Keratinocyte (primary cell): Measurements from ENCODE around the gene UPK3BL1. TPM values are rescaled to one million over a fixed set of nuclear protein-coding genes. Genes with fewer than 3 reads are reported as not detected.
"Not testable (repeated sequence)": the region's sequence is repeated elsewhere in the genome, so short reads cannot be mapped to it uniquely, and the experiment has no call there.

Experiments used
- DNase-seq: peaks from one replicate; pipeline ENCODE4 v3.0.0-alpha.2; 2011; ENCODE audit warnings: low read depth, missing footprints, low spot score
- FAIRE-seq: peaks from 2 replicates; lab custom pipeline; 2011; peaks lifted over from hg19 to GRCh38; lab: Jason Lieb, UNC
- H2AFZ ChIP-seq: 2 replicates; pipeline ENCODE4 v1.6.0; 2012; ENCODE audit warnings: low read length, control low read depth, inconsistent platforms; ENCODE audit not compliant: control insufficient read depth
- H3K27ac ChIP-seq: 2 replicates; pipeline ENCODE4 v1.5.1; 2011; ENCODE audit warnings: low read length; ENCODE audit not compliant: control insufficient read depth, insufficient read depth
- H3K27me3 ChIP-seq: 3 replicates; pipeline ENCODE4 v1.6.0; 2011; ENCODE audit warnings: low read length; ENCODE audit not compliant: control insufficient read depth, insufficient read depth; ENCODE audit errors: extremely low read depth
- H3K36me3 ChIP-seq, 2 experiments: 2 replicates in 1 of 2; 3 replicates in 1 of 2; pipeline ENCODE4 v1.5.1; 2011; ENCODE audit warnings: low read length in 2 of 2, mild to moderate bottlenecking in 1 of 2; ENCODE audit not compliant: control insufficient read depth in 2 of 2, insufficient read depth in 2 of 2; ENCODE audit errors: extremely low read depth in 1 of 2
- H3K4me1 ChIP-seq: 3 replicates; pipeline ENCODE4 v1.5.1; 2011; ENCODE audit warnings: low read length; ENCODE audit not compliant: control insufficient read depth, insufficient read depth; ENCODE audit errors: extremely low read depth
- H3K4me2 ChIP-seq: 3 replicates; pipeline ENCODE4 v1.6.0; 2011; ENCODE audit warnings: low read depth, low read length; ENCODE audit not compliant: control insufficient read depth, insufficient read depth; ENCODE audit errors: extremely low read depth
- H3K4me3 ChIP-seq, 3 experiments: fragments of 200-600 bp in 1 of 3; sonication (generic) in 1 of 3; 2 replicates in 2 of 3; 3 replicates in 1 of 3; pipeline ENCODE4 v1.5.1; 2011 to 2016; ENCODE audit warnings: low read length in 3 of 3, mild to moderate bottlenecking in 3 of 3, control low read depth in 2 of 3, inconsistent platforms in 1 of 3, low read depth in 1 of 3, mixed read lengths in 1 of 3, mixed run types in 1 of 3, moderate library complexity in 1 of 3; ENCODE audit not compliant: control insufficient read depth in 2 of 3, insufficient read depth in 2 of 3; ENCODE audit errors: extremely low read depth in 1 of 3
- H3K79me2 ChIP-seq: 2 replicates; pipeline ENCODE4 v1.6.0; 2012; ENCODE audit warnings: low read length; ENCODE audit not compliant: control insufficient read depth, insufficient read depth
- H3K9ac ChIP-seq: 3 replicates; pipeline ENCODE4 v1.6.0; 2011; ENCODE audit warnings: low read length; ENCODE audit not compliant: control insufficient read depth, insufficient read depth; ENCODE audit errors: extremely low read depth
- H3K9me1 ChIP-seq: 3 replicates; pipeline ENCODE4 v1.6.0; 2011; ENCODE audit warnings: low read length; ENCODE audit not compliant: control insufficient read depth, insufficient read depth; ENCODE audit errors: extremely low read depth
- H3K9me3 ChIP-seq: 2 replicates; pipeline ENCODE4 v1.5.1; 2012; ENCODE audit warnings: low read depth, low read length; ENCODE audit not compliant: control insufficient read depth
- H4K20me1 ChIP-seq: 3 replicates; pipeline ENCODE4 v1.6.0; 2011; ENCODE audit warnings: low read length; ENCODE audit not compliant: control insufficient read depth, insufficient read depth; ENCODE audit errors: extremely low read depth
- dilution Hi-C: fragments of 300-500 bp; cut with MboI; formaldehyde crosslinking; loops from one replicate; pipeline ENCODE4 v1.7.0; 2020; ENCODE audit warnings: low sequenced_read_pairs; ENCODE audit not compliant: extremely low pct_ligation_motif_present
- polyA plus RNA-seq, 5 experiments: library from polyadenylated mRNA; depleted of rRNA in 3 of 5; stranded (reverse) in 3 of 5; stranded (forward) in 1 of 5; unstranded in 1 of 5; fragments of >200 nt; gene quantifications; 1 replicate in 1 of 5; 2 replicates in 3 of 5; 3 replicates in 1 of 5; pipeline versions ENCODE4 v1.2.1 to v1.2.3, GENCODE V29; 2011 to 2012; ENCODE audit warnings: missing spikeins in 2 of 5, low read depth in 1 of 5, low replicate concordance in 1 of 5

Gene UPK3BL1
- polyA plus RNA-seq, 1 donor (not counting 4 experiments of a cell fraction or from before 2014, with no cell fraction given): 48.2 TPM

DNA sequence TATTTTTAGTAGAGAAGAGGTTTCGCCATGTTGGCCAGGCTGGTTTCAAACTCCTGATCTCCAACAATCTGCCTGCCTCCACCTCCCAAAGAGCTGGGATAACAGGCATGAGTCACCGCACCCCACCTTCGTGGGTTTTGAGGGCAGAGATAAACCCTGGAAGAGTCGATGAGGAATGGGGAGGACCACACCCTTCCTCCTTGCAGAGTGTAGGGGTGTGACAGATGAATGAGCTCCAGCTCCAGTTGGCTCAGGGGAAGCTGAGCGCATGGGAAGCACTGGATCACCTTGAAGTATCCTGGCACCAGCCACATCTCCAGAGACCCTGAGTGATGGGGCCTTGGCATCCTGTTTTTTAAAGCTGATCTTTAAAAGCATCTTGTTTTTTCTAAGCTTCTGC is 40.0 kb upstream of the UPK3BL1 start:
- DNase-seq, FAIRE-seq, H4K20me1 ChIP-seq, H3K9me1 ChIP-seq, H3K9me3 ChIP-seq, H3K4me3 ChIP-seq, H3K4me2 ChIP-seq, H2AFZ ChIP-seq, H3K4me1 ChIP-seq, H3K9ac ChIP-seq, H3K36me3 ChIP-seq, H3K27ac ChIP-seq, H3K79me2 ChIP-seq, H3K27me3 ChIP-seq, dilution Hi-C loops: not testable (repeated sequence)

DNA sequence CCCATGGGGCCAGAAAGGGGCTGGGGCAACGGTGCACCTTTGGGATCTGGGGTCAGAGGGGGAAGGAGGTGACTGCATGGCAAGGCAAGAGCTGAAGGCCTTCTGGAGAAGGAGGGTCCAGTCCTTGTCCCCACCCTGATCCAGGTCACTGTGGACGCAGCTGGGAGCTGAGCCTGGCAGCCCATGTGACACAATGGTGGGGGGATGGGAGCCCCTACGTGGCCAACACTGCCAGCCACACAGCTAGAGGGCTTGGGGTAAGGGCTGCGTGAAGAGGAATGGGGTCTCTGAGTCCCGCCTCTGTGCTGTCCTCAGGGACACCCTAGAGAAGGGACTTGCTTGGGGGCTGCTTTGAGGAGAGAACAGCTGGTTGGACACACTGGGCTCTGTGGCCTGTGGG is 38.2 kb upstream of the UPK3BL1 start:
- dilution Hi-C loops, H3K36me3 ChIP-seq, H4K20me1 ChIP-seq, DNase-seq, H3K4me2 ChIP-seq, H2AFZ ChIP-seq, H3K79me2 ChIP-seq, H3K9ac ChIP-seq, H3K9me3 ChIP-seq, H3K4me1 ChIP-seq, H3K27me3 ChIP-seq, H3K4me3 ChIP-seq, H3K9me1 ChIP-seq, FAIRE-seq, H3K27ac ChIP-seq: not testable (repeated sequence)

DNA sequence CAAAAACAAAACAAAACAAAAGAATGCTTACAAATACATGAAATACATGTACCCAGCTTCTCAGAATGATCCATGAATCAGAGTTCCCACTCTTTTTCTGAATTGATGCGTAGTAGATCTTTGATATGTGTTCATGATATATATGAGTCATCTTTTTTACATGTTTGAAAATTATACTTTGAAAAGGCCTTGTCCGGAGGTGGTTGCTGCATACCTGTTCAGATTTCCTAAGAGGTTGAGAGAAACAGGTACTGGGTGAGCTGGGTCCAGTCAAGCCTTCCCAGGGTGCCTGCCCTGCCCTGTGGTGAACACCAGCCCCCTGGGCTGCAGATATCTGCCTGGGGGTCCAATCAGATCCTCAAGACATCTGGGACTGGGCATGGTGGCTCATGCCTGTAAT is 33.0 kb upstream of the UPK3BL1 start:
- dilution Hi-C loops: not testable (repeated sequence)

DNA sequence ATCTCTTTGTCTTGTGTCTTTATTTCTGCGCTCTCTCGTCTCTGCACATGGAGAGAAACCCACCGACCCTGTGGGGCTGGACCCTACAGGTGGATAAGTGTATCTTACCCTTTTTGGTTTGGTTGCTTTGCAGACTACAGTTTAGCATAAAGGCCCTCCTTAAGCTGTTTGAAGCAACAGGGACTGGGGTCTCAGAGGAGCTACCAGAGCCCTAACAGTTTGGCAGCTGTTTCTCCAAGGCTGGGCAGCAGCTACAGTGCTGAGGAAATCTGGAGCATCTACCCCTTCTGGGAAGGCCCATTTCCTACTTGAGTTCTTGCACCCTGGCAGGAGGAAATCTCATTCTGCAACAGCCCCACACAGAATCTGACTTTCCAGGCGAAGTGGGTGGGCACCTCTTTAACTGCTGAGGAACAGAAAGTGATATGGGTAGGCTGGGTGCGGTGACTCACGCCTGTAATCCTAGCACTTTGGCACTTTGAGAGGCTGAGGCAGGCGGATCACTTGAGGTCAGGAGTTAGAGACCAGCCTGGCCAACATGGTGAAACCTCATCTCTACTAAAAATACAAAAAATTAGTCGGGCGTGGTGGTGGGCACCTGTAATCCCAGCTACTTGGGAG is 31.0 kb upstream of the UPK3BL1 start:
- H2AFZ ChIP-seq, dilution Hi-C loops, H3K36me3 ChIP-seq, H3K4me1 ChIP-seq, H3K9ac ChIP-seq, H3K4me3 ChIP-seq, H3K79me2 ChIP-seq, H3K27ac ChIP-seq, H4K20me1 ChIP-seq, FAIRE-seq, DNase-seq, H3K27me3 ChIP-seq, H3K9me1 ChIP-seq, H3K9me3 ChIP-seq, H3K4me2 ChIP-seq: not testable (repeated sequence)

More for the DNA sequence above, 33.0 kb upstream of the UPK3BL1 start:
- not testable (repeated sequence) for H3K9me1 ChIP-seq, H3K4me1 ChIP-seq, H3K9me3 ChIP-seq, H3K79me2 ChIP-seq, H4K20me1 ChIP-seq, H3K4me2 ChIP-seq, DNase-seq, H3K36me3 ChIP-seq, H3K4me3 ChIP-seq, H2AFZ ChIP-seq, H3K27me3 ChIP-seq, FAIRE-seq, H3K9ac ChIP-seq, H3K27ac ChIP-seq

DNA sequence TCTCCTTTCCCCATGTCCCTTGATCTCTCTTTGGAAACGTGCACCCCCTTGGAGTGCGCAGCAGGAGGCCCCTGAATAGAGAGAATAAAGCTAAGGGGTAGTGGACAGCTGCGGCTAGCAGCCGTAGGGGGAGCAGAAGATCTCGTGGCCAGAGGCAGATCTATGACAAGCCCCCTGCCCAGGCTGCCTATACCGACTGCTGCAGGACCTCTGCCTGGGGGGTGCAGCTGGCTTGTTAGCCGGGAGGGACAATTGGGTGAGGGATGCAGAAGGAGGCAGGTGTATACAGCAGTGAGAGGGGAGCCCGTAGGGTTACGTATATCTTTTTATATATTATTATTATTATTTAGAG is 29.3 kb upstream of the UPK3BL1 start:
- DNase-seq, H3K4me1 ChIP-seq, H3K27me3 ChIP-seq, H3K9ac ChIP-seq, H3K27ac ChIP-seq, FAIRE-seq, H4K20me1 ChIP-seq, H3K4me3 ChIP-seq, H3K36me3 ChIP-seq, H3K4me2 ChIP-seq, H3K79me2 ChIP-seq, H3K9me3 ChIP-seq, H2AFZ ChIP-seq, H3K9me1 ChIP-seq, dilution Hi-C loops: not testable (repeated sequence)
